PFSK-1 (cell line): ENCODE results near the gene CCDC24.

Source experiments
- POLR2AphosphoS5 ChIP-seq: IDR thresholded peaks from 2 replicates; pipeline ENCODE4 v1.6.1; 2012; ENCODE audit warnings: low read depth, mild to moderate bottlenecking, control low read depth, low read length, moderate library complexity
- REST ChIP-seq, 2 experiments: IDR thresholded peaks; 2 replicates each; pipeline versions ENCODE4 v1.6.1 to v1.8.0; 2011 to 2012; ENCODE audit warnings: low read depth in 2 of 2, low read length in 2 of 2, control low read depth in 1 of 2, inconsistent platforms in 1 of 2, mild to moderate bottlenecking in 1 of 2, moderate library complexity in 1 of 2; ENCODE audit not compliant: insufficient read depth in 1 of 2

GRCh38 chr1:43981135-43981491 is 10.3 kb upstream of the CCDC24 start:
- TF ChIP-seq REST (IDR thresholded peaks at IDR 0.05; ENCODE audit: insufficient read depth in 1 of 2, low read depth in 2 of 2, low read length in 2 of 2) (no peak), POLR2AphosphoS5 (no peak)
